SK-N-MC (cell line): ENCODE data around the gene NPEPL1.

Experiments
- EZH2 ChIP-seq: fragments of 200-600 bp; sonication (generic); IDR thresholded peaks from one replicate; pipeline ENCODE4 v1.6.1; 2017; ENCODE audit warnings: antibody characterized with exemption
- FOXP2 ChIP-seq: optimal IDR thresholded peaks from 2 replicates; pipeline ENCODE3; 2011; ENCODE audit warnings: mild to moderate bottlenecking, moderate library complexity; ENCODE audit not compliant: insufficient read depth; ENCODE audit errors: extremely low read length, control extremely low read depth
- POLR2AphosphoS5 ChIP-seq: IDR thresholded peaks from 2 replicates; pipeline ENCODE4 v1.6.1; 2012; ENCODE audit warnings: mild to moderate bottlenecking, low read depth, low read length, borderline replicate concordance

DNA sequence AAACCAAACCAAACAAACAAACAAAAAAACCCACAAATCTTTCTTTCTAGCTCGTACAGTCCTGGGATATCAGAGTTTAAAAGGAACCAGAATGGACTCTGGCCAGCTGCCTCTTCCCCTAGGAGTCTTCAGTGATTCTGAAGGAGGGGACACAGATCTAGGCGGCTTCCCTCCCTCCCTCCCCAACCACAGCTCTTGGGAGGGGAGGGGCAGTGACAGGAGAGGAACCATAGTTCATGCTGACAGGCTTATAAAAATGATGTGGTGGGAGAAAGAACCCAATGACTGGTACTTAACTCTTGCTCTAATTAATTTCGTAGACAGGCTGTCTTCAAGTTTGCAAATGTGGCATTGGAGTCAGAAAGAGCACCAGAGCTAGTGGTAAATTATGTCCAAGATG is 56.0 kb downstream of the NPEPL1 start:
- no peak for TF ChIP-seq POLR2AphosphoS5
- no peak for TF ChIP-seq EZH2
- no peak for TF ChIP-seq FOXP2
